Suprapubic skin (tissue), 4 donors: ENCODE measurements around the gene HACD4.

ENCODE experiments used
- EP300 ChIP-seq: sonication (generic); formaldehyde crosslinking; IDR thresholded peaks from one replicate; pipeline ENCODE4 v1.6.1; 2017; ENCODE audit warnings: antibody characterized with exemption
- POLR2A ChIP-seq, 2 donors: fragments of 450-650 bp; IDR thresholded peaks; one replicate each; pipeline ENCODE4 v1.6.1; 2017; ENCODE audit warnings: antibody characterized with exemption in 2 of 2, mild to moderate bottlenecking in 2 of 2, moderate library complexity in 2 of 2
- POLR2AphosphoS5 ChIP-seq, 3 donors: sonication (generic); formaldehyde crosslinking; IDR thresholded peaks; one replicate each; pipeline ENCODE4 v1.6.1; 2017; ENCODE audit warnings: antibody characterized with exemption in 3 of 3
- TF ChIP-seq, protein P1 (sequence below), 2 donors: fragments of 200-600 bp in 1 of 2; fragments of 450-650 bp in 1 of 2; sonication (generic) in 1 of 2; IDR thresholded peaks; one replicate each; pipeline ENCODE4 v1.5.1; 2016 to 2019; ENCODE audit warnings: antibody characterized with exemption in 2 of 2, mild to moderate bottlenecking in 1 of 2, moderate library complexity in 1 of 2

DNA sequence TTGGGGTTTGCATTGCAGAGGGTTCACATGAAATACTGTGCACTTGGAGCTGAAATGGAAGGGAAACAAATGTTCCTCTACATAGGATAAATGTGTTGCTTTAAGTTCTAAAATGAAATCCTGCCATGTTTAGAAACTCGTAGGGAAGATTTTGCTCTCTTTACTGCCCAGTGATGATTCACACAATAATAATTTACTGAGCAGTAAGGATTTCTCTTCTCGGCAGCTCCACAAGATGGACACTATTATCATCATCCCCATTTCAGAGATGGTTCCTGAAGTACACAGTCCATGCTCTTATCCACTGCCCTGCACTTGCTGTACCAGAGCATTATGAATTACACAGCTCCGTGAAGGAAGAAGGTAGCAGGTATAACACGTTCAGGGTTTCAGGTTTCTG is 4.1 kb downstream of the HACD4 start:
- TF ChIP-seq, protein P1, sequence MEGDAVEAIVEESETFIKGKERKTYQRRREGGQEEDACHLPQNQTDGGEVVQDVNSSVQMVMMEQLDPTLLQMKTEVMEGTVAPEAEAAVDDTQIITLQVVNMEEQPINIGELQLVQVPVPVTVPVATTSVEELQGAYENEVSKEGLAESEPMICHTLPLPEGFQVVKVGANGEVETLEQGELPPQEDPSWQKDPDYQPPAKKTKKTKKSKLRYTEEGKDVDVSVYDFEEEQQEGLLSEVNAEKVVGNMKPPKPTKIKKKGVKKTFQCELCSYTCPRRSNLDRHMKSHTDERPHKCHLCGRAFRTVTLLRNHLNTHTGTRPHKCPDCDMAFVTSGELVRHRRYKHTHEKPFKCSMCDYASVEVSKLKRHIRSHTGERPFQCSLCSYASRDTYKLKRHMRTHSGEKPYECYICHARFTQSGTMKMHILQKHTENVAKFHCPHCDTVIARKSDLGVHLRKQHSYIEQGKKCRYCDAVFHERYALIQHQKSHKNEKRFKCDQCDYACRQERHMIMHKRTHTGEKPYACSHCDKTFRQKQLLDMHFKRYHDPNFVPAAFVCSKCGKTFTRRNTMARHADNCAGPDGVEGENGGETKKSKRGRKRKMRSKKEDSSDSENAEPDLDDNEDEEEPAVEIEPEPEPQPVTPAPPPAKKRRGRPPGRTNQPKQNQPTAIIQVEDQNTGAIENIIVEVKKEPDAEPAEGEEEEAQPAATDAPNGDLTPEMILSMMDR (IDR thresholded peaks at IDR 0.05): no peak
- TF ChIP-seq POLR2AphosphoS5 (IDR thresholded peaks at IDR 0.05): no peak
- TF ChIP-seq POLR2A (IDR thresholded peaks at IDR 0.05): no peak
- no peak for TF ChIP-seq EP300
